ENCODE data around the gene NPHS1. TPM values are rescaled to one million over a fixed set of nuclear protein-coding genes. Genes with fewer than 3 reads are reported as not detected.
A peak's percentile ranks its signal among the peaks of the same experiment; 100 is the strongest.

NPHS1 gene
- total and polyA plus RNA-seq, 9 of the 15 experiments (the other 6 are each of a cell fraction or from before 2014, with no cell fraction given) = 0.01 to 0.28 (median 0.14) TPM; not detected in 5

- TF ChIP-seq ZNF639 (CRISPR knock-in tag; conservative IDR thresholded peaks at IDR 0.05 in 1 of 2, IDR thresholded peaks at IDR 0.05 in 1 of 2) = peak in 1 of 2 experiments; percentile 45; a peak in 1 of 4 replicates
- no peak for TF ChIP-seq KAT2B (IDR thresholded peaks at IDR 0.05; ENCODE audit: low read depth, low read length)
- no peak for TF ChIP-seq ZSCAN32 (CRISPR knock-in tag; IDR thresholded peaks at IDR 0.05)
- TF ChIP-seq ZNF518B (CRISPR knock-in tag; IDR thresholded peaks at IDR 0.05) = no peak
- TF ChIP-seq ZNF707 (CRISPR knock-in tag; conservative IDR thresholded peaks at IDR 0.05) = no peak
- peak; percentile 29 for TF ChIP-seq HNRNPLL (IDR thresholded peaks at IDR 0.05; ENCODE audit: low read depth, low read length, poor library complexity, severe bottlenecking)
- 0 out of 4 replicates have a peak, but pooled peaks of 1 of the 2 experiments have one; percentile 53 for TF ChIP-seq UBTF (IDR thresholded peaks at IDR 0.05; ENCODE audit: borderline replicate concordance in 1 of 2, low read depth in 2 of 2, low read length in 2 of 2)
- peak; percentile 85 to 86 for TF ChIP-seq NRF1 (conservative IDR thresholded peaks at IDR 0.05 in 1 of 2, IDR thresholded peaks at IDR 0.05 in 1 of 2)
- no peak for TF ChIP-seq ARNT (IDR thresholded peaks at IDR 0.05)
- no peak for TF ChIP-seq ARID4B (CRISPR knock-in tag; IDR thresholded peaks at IDR 0.05)
- peak; percentile 83 for TF ChIP-seq VEZF1 (CRISPR knock-in tag; IDR thresholded peaks at IDR 0.05)
- TF ChIP-seq BRD9 (IDR thresholded peaks at IDR 0.05; ENCODE audit: low read depth, partially characterized antibody) = no peak
Observed at GRCh38 chr19:35868172-35868822, 16.0 kb upstream of the NPHS1 start, which contains the start of gene APLP1 (continued).

Data from K562 (cell line).